Heart left ventricle (tissue), 13 donors: ENCODE data around the gene NPR2.

Source experiments
- CTCF ChIP-seq, 12 donors: fragments of 200-600 bp; sonication (generic) in 4 of 12; IDR thresholded peaks; one replicate each; pipeline versions ENCODE4 v1.5.0 to v1.8.0; 2018 to 2022; ENCODE audit warnings: antibody characterized with exemption in 12 of 12, mild to moderate bottlenecking in 5 of 12
- POLR2A ChIP-seq, 2 donors: fragments of 450-650 bp; IDR thresholded peaks; one replicate each; pipeline ENCODE4 v1.6.1; 2017; ENCODE audit warnings: antibody characterized with exemption in 2 of 2, mild to moderate bottlenecking in 2 of 2, moderate library complexity in 2 of 2
- donor health status: ischemic (EF 13 %, LVEDD 7.1; RV severe dilation, severe dysfunction).
- donor health status: DM: no; HTN: yes; CAD: no.
- donor health status: DM: no; HTN: no; CAD: no.
- donor health status: ischemic (EF 25% LVEDD 6.9; RV normal size, moderate dysfunction).
- donor health status: ischemic (EF 25% LVEDD 5.7; RV mildly dilated, moderate dysfunction).
- donor health status: ischemic (EF 35%, LVEDD 5.7; RV mildly dilated, moderate dysfunction).
- donor health status: nonischemic (EF 11% LVEDD 7.7; RV severe dilation, severe dysfunction).
- donor health status: DM: yes; HTN: yes; CAD: no.
- donor health status: PGD.
- donor health status: ischemic (EF 29% LVEDD 5.4; RV normal size, mild dysfunction).
- donor health status: nonischemic (EF 23%, LVEDD 6.1; RV moderate dilation, normal function).

GRCh38 chr9:35790385-35791296, 750 bp upstream of the NPR2 start:
- TF ChIP-seq POLR2A (IDR thresholded peaks at IDR 0.05) (no peak), CTCF (IDR thresholded peaks at IDR 0.05) (peak; percentile 75 to 92 (median 84))
